Measurements from ENCODE around the gene NRXN3.

NRXN3 gene

GRCh38 chr14:78340250-78340649 is 170.1 kb downstream of the NRXN3 start:
- POLR2A ChIA-PET = no interaction called here
- no peak for TF ChIP-seq CTCF (IDR thresholded peaks at IDR 0.05; ENCODE audit: insufficient read depth, low read length, missing control alignments)
- CTCF ChIA-PET = no interaction called here
- H3K4me3 ChIP-seq (ENCODE audit: low read depth, low read length) = no peak overlapping the region
- DNase-seq (ENCODE audit: low read depth, low spot score) = no peak

GRCh38 chr14:78341827-78342389 is 171.7 kb downstream of the NRXN3 start:
- no peak for DNase-seq (ENCODE audit: low read depth, low spot score)
- CTCF ChIA-PET = no interaction called here
- POLR2A ChIA-PET = no interaction called here
- no peak for TF ChIP-seq CTCF (IDR thresholded peaks at IDR 0.05; ENCODE audit: insufficient read depth, low read length, missing control alignments)
- no peak overlapping the region for H3K4me3 ChIP-seq (ENCODE audit: low read depth, low read length)

GRCh38 chr14:78342879-78343278 is 172.7 kb downstream of the NRXN3 start:
- no peak for DNase-seq (ENCODE audit: low read depth, low spot score)
- CTCF ChIA-PET = no interaction called here
- no peak for TF ChIP-seq CTCF (IDR thresholded peaks at IDR 0.05; ENCODE audit: insufficient read depth, low read length, missing control alignments)
- POLR2A ChIA-PET = no interaction called here
- no peak overlapping the region for H3K4me3 ChIP-seq (ENCODE audit: low read depth, low read length)

- ChIA-PET POLR2A (no interaction called here), CTCF (no interaction called here)
- no peak for TF ChIP-seq CTCF (IDR thresholded peaks at IDR 0.05; ENCODE audit: insufficient read depth, low read length, missing control alignments)
- DNase-seq (ENCODE audit: low read depth, low spot score) = no peak
- no peak overlapping the region for H3K4me3 ChIP-seq (ENCODE audit: low read depth, low read length)
Observed at GRCh38 chr14:78344290-78344689, 174.1 kb downstream of the NRXN3 start.

GRCh38 chr14:78345131-78345744 is 175.1 kb downstream of the NRXN3 start:
- TF ChIP-seq CTCF (IDR thresholded peaks at IDR 0.05; ENCODE audit: insufficient read depth, low read length, missing control alignments) = no peak
- no peak overlapping the region for H3K4me3 ChIP-seq (ENCODE audit: low read depth, low read length)
- CTCF ChIA-PET = no interaction called here
- POLR2A ChIA-PET = no interaction called here
- no peak for DNase-seq (ENCODE audit: low read depth, low spot score)

- CTCF ChIA-PET = no interaction called here
- POLR2A ChIA-PET = no interaction called here
- DNase-seq (ENCODE audit: low read depth, low spot score) = no peak
- no peak for TF ChIP-seq CTCF (IDR thresholded peaks at IDR 0.05; ENCODE audit: insufficient read depth, low read length, missing control alignments)
- no peak overlapping the region for H3K4me3 ChIP-seq (ENCODE audit: low read depth, low read length)
Observed at GRCh38 chr14:78346747-78347146, 176.6 kb downstream of the NRXN3 start.
